Upper lobe of left lung (tissue), 4 donors: ENCODE data around the gene CIRBP.

ENCODE experiments used
- CTCF ChIP-seq, 6 experiments: fragments of 450-650 bp in 4 of 6; fragments of 200-600 bp in 2 of 6; sonication (generic) in 2 of 6; IDR thresholded peaks; one replicate each; pipeline ENCODE4 v1.5.1; 2016 to 2019; ENCODE audit warnings: antibody characterized with exemption in 6 of 6
- POLR2A ChIP-seq, 4 donors: fragments of 450-650 bp; IDR thresholded peaks; one replicate each; pipeline ENCODE4 v1.5.1; 2016 to 2017; ENCODE audit warnings: antibody characterized with exemption in 4 of 4, mild to moderate bottlenecking in 2 of 4

- no peak for TF ChIP-seq CTCF (IDR thresholded peaks at IDR 0.05)
- no peak for TF ChIP-seq POLR2A (IDR thresholded peaks at IDR 0.05)
Measured at GRCh38 chr19:1272423-1273262, 3.5 kb downstream of the CIRBP start.
